ENCODE results near the gene ZNF563. TPM values are rescaled to one million over a fixed set of nuclear protein-coding genes. Genes with fewer than 3 reads are reported as not detected.
"Not testable (repeated sequence)": the region's sequence is repeated elsewhere in the genome, so short reads cannot be mapped to it uniquely, and the experiment has no call there.

ZNF563 gene
- total and polyA plus RNA-seq, 2 donors (not counting 1 experiment from before 2014, with no cell fraction given), result 1.5 to 7.3 TPM

- DNase-seq (no peak), ATAC-seq (ENCODE audit: low read depth) (no peak)
- no peak overlapping the region for H3K27ac Mint-ChIP-seq
- 94% methylated on average over 9 of the region's 13 CpGs for WGBS (ENCODE audit: insufficient coverage)
- peaks cover 8% of the 10 kb centered on the region for H3K9me3 Mint-ChIP-seq (ENCODE audit: insufficient read depth)
- peaks cover 7 to 12% (median 9%) of the 10 kb centered on the region in 3 donors for H3K9me3 ChIP-seq (ENCODE audit: control extremely low read depth in 1 of 3, control insufficient read depth in 2 of 3, insufficient read depth in 1 of 3, low read length in 2 of 3)
- H3K4me1 ChIP-seq (ENCODE audit: control insufficient read depth in 2 of 2, insufficient read depth in 2 of 2, low read length in 2 of 2), result no peaks in the 10 kb centered on the region
- TF ChIP-seq EZH2 (IDR thresholded peaks at IDR 0.05; ENCODE audit: borderline replicate concordance, insufficient read depth, low read depth, low read length, poor library complexity, severe bottlenecking), result no peak
- TF ChIP-seq, protein P1, sequence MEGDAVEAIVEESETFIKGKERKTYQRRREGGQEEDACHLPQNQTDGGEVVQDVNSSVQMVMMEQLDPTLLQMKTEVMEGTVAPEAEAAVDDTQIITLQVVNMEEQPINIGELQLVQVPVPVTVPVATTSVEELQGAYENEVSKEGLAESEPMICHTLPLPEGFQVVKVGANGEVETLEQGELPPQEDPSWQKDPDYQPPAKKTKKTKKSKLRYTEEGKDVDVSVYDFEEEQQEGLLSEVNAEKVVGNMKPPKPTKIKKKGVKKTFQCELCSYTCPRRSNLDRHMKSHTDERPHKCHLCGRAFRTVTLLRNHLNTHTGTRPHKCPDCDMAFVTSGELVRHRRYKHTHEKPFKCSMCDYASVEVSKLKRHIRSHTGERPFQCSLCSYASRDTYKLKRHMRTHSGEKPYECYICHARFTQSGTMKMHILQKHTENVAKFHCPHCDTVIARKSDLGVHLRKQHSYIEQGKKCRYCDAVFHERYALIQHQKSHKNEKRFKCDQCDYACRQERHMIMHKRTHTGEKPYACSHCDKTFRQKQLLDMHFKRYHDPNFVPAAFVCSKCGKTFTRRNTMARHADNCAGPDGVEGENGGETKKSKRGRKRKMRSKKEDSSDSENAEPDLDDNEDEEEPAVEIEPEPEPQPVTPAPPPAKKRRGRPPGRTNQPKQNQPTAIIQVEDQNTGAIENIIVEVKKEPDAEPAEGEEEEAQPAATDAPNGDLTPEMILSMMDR (IDR thresholded peaks at IDR 0.05), result no peak
- intact Hi-C loops (cut with micrococcal nuclease), result no loop called here
- H4K20me1 ChIP-seq (ENCODE audit: control insufficient read depth, insufficient read depth, low read length, poor library complexity, severe bottlenecking), result no peaks in the 10 kb centered on the region
- no peak overlapping the region for H3K27ac ChIP-seq (ENCODE audit: low read length in 2 of 2)
- no peak overlapping the region for H3K4me3 Mint-ChIP-seq
- H3K27me3 ChIP-seq (replicated peaks in 1 of 4; ENCODE audit: control extremely low read depth in 1 of 4, control insufficient read depth in 3 of 4, insufficient read depth in 4 of 4, low read length in 3 of 4), result no peaks in the 10 kb centered on the region
- H3K27me3 Mint-ChIP-seq, result no peaks in the 10 kb centered on the region
- no peak overlapping the region for H3K9ac ChIP-seq (ENCODE audit: low read length)
- CTCF ChIA-PET, result no interaction called here
- H3K4me3 ChIP-seq (ENCODE audit: control extremely low read depth in 1 of 5, extremely low read depth in 1 of 5, insufficient read depth in 1 of 5, low read depth in 2 of 5, low read length in 4 of 5), result no peak overlapping the region
- H3K4me2 ChIP-seq (replicated peaks; ENCODE audit: low read depth, low read length, poor library complexity, severe bottlenecking), result no peak overlapping the region
- peaks cover 2 to 28% of the 10 kb centered on the region in 2 experiments for H3K36me3 ChIP-seq (replicated peaks in 1 of 2; ENCODE audit: control extremely low read depth in 1 of 2, control insufficient read depth in 1 of 2, extremely low read depth in 1 of 2, insufficient read depth in 2 of 2, low read length in 1 of 2)
- POLR2A ChIA-PET, result interaction anchor here (0.6 kb wide), 1 partner anchor 274 kb away, joined by 3 read pairs; no protein-coding TSS in a partner anchor
- H3K4me1 Mint-ChIP-seq, result no peaks in the 10 kb centered on the region
- no peak overlapping the region for H2AFZ ChIP-seq (ENCODE audit: insufficient read depth, low read depth, low read length, poor library complexity, severe bottlenecking)
- H3K79me2 ChIP-seq (ENCODE audit: control insufficient read depth, insufficient read depth, low read length), result peaks cover 12% of the 10 kb centered on the region
These were observed 14.5 kb downstream of the ZNF563 start for GRCh38 chr19:12318782-12319413.

DNA sequence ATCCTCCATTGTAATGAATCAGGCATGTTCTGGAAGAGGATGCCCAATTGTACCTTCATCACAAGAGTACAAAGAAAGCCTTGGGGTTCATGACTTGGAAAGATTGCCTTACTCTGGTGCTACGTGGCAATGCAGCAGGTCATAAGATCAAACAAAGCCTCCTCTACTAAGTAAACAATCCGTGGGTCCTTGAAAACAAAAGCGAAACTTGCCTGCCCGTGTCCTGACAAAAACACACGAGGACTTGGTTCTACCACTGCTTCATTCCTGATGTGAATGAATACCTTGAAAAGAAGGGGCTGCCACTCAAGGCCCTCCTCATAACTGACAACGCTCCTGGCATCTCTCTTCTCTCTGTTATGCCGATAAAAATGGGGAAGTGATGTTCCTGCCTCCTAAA is 18.9 kb downstream of the ZNF563 start:
- Mint-ChIP-seq H3K27me3 (no peaks in the 10 kb centered on the region), H3K4me1 (no peaks in the 10 kb centered on the region), H3K4me3 (no peak overlapping the region), H3K9me3 (ENCODE audit: insufficient read depth) (peaks cover 7% of the 10 kb centered on the region), H3K27ac (no peak overlapping the region)
- peaks cover 2 to 11% of the 10 kb centered on the region in 2 experiments for H3K36me3 ChIP-seq (replicated peaks in 1 of 2; ENCODE audit: control extremely low read depth in 1 of 2, control insufficient read depth in 1 of 2, extremely low read depth in 1 of 2, insufficient read depth in 2 of 2, low read length in 1 of 2)
- CTCF ChIA-PET, result interaction anchor here (0.7 to 0.9 kb wide), 2 partner anchors 15 to 518 kb away, joined by 3 read pairs; no protein-coding TSS in a partner anchor
- H3K4me2 ChIP-seq (replicated peaks; ENCODE audit: low read depth, low read length, poor library complexity, severe bottlenecking), result no peak overlapping the region
- H3K79me2 ChIP-seq (ENCODE audit: control insufficient read depth, insufficient read depth, low read length), result no peaks in the 10 kb centered on the region
- H3K9me3 ChIP-seq (ENCODE audit: control extremely low read depth in 1 of 3, control insufficient read depth in 2 of 3, insufficient read depth in 1 of 3, low read length in 2 of 3), result peaks cover 2 to 4% (median 4%) of the 10 kb centered on the region in 3 donors
- no peak overlapping the region for H3K27ac ChIP-seq (ENCODE audit: low read length in 2 of 2)
- H3K9ac ChIP-seq (ENCODE audit: low read length), result no peak overlapping the region
- DNase-seq, result no peak
- H2AFZ ChIP-seq (ENCODE audit: insufficient read depth, low read depth, low read length, poor library complexity, severe bottlenecking), result no peak overlapping the region
- POLR2A ChIA-PET, result no interaction called here
- TF ChIP-seq EZH2 (IDR thresholded peaks at IDR 0.05; ENCODE audit: borderline replicate concordance, insufficient read depth, low read depth, low read length, poor library complexity, severe bottlenecking), result no peak
- TF ChIP-seq, protein P1 (IDR thresholded peaks at IDR 0.05), result no peak
- H3K4me1 ChIP-seq (ENCODE audit: control insufficient read depth in 2 of 2, insufficient read depth in 2 of 2, low read length in 2 of 2), result no peaks in the 10 kb centered on the region
- H3K4me3 ChIP-seq (ENCODE audit: control extremely low read depth in 1 of 5, extremely low read depth in 1 of 5, insufficient read depth in 1 of 5, low read depth in 2 of 5, low read length in 4 of 5), result no peak overlapping the region
- no peaks in the 10 kb centered on the region for H4K20me1 ChIP-seq (ENCODE audit: control insufficient read depth, insufficient read depth, low read length, poor library complexity, severe bottlenecking)
- WGBS (ENCODE audit: insufficient coverage), result 86% methylated on average over 5 of the region's 7 CpGs
- intact Hi-C loops (cut with micrococcal nuclease), result no loop called here
- H3K27me3 ChIP-seq (replicated peaks in 1 of 4; ENCODE audit: control extremely low read depth in 1 of 4, control insufficient read depth in 3 of 4, insufficient read depth in 4 of 4, low read length in 3 of 4), result no peaks in the 10 kb centered on the region
- no peak for ATAC-seq (ENCODE audit: low read depth)

- H3K27ac ChIP-seq (ENCODE audit: low read length in 2 of 2); H4K20me1 ChIP-seq (ENCODE audit: control insufficient read depth, insufficient read depth, low read length, poor library complexity, severe bottlenecking); H3K4me3 Mint-ChIP-seq; H3K27me3 Mint-ChIP-seq; H3K27me3 ChIP-seq (replicated peaks in 1 of 4; ENCODE audit: control extremely low read depth in 1 of 4, control insufficient read depth in 3 of 4, insufficient read depth in 4 of 4, low read length in 3 of 4); H3K4me1 Mint-ChIP-seq; H3K9me3 Mint-ChIP-seq (ENCODE audit: insufficient read depth); intact Hi-C loops (cut with micrococcal nuclease); DNase-seq; H3K36me3 ChIP-seq (replicated peaks in 1 of 2; ENCODE audit: control extremely low read depth in 1 of 2, control insufficient read depth in 1 of 2, extremely low read depth in 1 of 2, insufficient read depth in 2 of 2, low read length in 1 of 2); H3K79me2 ChIP-seq (ENCODE audit: control insufficient read depth, insufficient read depth, low read length); H3K9me3 ChIP-seq (ENCODE audit: control extremely low read depth in 1 of 3, control insufficient read depth in 2 of 3, insufficient read depth in 1 of 3, low read length in 2 of 3); CTCF ChIA-PET; H3K4me2 ChIP-seq (replicated peaks; ENCODE audit: low read depth, low read length, poor library complexity, severe bottlenecking); H3K4me3 ChIP-seq (ENCODE audit: control extremely low read depth in 1 of 5, extremely low read depth in 1 of 5, insufficient read depth in 1 of 5, low read depth in 2 of 5, low read length in 4 of 5); H3K4me1 ChIP-seq (ENCODE audit: control insufficient read depth in 2 of 2, insufficient read depth in 2 of 2, low read length in 2 of 2); H3K9ac ChIP-seq (ENCODE audit: low read length); H2AFZ ChIP-seq (ENCODE audit: insufficient read depth, low read depth, low read length, poor library complexity, severe bottlenecking); H3K27ac Mint-ChIP-seq; ATAC-seq (ENCODE audit: low read depth): not testable (repeated sequence)
- 96% methylated on average over 8 of the region's 12 CpGs for WGBS (ENCODE audit: insufficient coverage)
- POLR2A ChIA-PET, result interaction anchor here (0.7 kb wide), 1 partner anchor 750 kb away, joined by 5 read pairs; no protein-coding TSS in a partner anchor
These were observed 24.5 kb downstream of the ZNF563 start for GRCh38 chr19:12308891-12309290.

Measured in B cell (primary cell).